VCaP (cell line): ENCODE measurements around the gene PARP3.
A peak's percentile ranks its signal among the peaks of the same experiment; 100 is the strongest.

Source experiments
- H3K27ac ChIP-seq: fragments of 450-650 bp; 2 replicates; pipeline ENCODE4 v1.5.1; 2017
- CTCF ChIP-seq: fragments of 450-650 bp; conservative IDR thresholded peaks from 2 replicates; pipeline ENCODE4 v1.5.1; 2017; ENCODE audit warnings: mild to moderate bottlenecking, moderate library complexity

Gene PARP3

DNA sequence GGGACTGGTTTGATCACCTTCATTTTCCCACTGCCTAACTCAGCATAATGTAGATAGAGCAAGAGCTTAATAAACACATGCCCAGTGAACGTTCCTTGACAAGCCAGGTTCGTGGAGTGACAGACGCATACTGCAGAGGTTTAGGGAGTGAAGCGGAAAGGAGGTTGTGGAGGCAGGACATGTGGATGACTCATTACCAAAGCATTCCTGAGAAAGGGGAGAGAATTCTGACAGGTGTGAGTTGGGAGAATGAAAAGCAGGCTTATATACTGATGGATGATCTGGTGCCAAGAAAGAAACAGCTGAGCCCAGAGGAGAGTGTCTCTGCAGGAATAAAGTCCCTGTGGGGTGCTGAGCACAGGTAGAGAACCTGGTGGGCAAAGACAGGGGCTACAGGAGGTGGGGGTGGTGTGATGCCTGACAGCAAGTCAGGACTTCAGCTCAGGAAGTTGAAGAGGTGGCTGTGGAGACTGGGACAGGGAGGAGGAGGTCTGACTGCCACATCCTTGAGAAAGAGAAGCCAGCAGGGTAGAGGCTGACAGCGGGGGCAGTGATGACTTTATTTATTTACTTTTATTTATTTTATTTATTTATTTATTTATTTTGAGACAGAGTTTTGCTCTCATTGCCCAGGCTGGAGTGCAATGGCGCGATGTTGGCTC lies 55.9 kb downstream of the PARP3 start:
- 0 out of 2 replicates have a peak overlapping the region, but pooled peaks have one; percentile 10 for H3K27ac ChIP-seq
- no peak for TF ChIP-seq CTCF
